Stimulated activated CD4-positive, alpha-beta T cell treated with anti-CD3 and anti-CD28 coated beads, Interleukin-1b, Interleukin-23, amount 100 ng/mL, for 1 hour (primary cell): Measurements from ENCODE around the gene ITGAE.
"Not testable (repeated sequence)": the region's sequence is repeated elsewhere in the genome, so short reads cannot be mapped to it uniquely, and the experiment has no call there.

Experiments
- DNase-seq, 2 donors: peaks; one replicate each; pipeline ENCODE4 v3.0.0-alpha.2; 2020; ENCODE audit warnings: low read depth in 2 of 2

ITGAE gene, protein sequence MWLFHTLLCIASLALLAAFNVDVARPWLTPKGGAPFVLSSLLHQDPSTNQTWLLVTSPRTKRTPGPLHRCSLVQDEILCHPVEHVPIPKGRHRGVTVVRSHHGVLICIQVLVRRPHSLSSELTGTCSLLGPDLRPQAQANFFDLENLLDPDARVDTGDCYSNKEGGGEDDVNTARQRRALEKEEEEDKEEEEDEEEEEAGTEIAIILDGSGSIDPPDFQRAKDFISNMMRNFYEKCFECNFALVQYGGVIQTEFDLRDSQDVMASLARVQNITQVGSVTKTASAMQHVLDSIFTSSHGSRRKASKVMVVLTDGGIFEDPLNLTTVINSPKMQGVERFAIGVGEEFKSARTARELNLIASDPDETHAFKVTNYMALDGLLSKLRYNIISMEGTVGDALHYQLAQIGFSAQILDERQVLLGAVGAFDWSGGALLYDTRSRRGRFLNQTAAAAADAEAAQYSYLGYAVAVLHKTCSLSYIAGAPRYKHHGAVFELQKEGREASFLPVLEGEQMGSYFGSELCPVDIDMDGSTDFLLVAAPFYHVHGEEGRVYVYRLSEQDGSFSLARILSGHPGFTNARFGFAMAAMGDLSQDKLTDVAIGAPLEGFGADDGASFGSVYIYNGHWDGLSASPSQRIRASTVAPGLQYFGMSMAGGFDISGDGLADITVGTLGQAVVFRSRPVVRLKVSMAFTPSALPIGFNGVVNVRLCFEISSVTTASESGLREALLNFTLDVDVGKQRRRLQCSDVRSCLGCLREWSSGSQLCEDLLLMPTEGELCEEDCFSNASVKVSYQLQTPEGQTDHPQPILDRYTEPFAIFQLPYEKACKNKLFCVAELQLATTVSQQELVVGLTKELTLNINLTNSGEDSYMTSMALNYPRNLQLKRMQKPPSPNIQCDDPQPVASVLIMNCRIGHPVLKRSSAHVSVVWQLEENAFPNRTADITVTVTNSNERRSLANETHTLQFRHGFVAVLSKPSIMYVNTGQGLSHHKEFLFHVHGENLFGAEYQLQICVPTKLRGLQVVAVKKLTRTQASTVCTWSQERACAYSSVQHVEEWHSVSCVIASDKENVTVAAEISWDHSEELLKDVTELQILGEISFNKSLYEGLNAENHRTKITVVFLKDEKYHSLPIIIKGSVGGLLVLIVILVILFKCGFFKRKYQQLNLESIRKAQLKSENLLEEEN

DNA sequence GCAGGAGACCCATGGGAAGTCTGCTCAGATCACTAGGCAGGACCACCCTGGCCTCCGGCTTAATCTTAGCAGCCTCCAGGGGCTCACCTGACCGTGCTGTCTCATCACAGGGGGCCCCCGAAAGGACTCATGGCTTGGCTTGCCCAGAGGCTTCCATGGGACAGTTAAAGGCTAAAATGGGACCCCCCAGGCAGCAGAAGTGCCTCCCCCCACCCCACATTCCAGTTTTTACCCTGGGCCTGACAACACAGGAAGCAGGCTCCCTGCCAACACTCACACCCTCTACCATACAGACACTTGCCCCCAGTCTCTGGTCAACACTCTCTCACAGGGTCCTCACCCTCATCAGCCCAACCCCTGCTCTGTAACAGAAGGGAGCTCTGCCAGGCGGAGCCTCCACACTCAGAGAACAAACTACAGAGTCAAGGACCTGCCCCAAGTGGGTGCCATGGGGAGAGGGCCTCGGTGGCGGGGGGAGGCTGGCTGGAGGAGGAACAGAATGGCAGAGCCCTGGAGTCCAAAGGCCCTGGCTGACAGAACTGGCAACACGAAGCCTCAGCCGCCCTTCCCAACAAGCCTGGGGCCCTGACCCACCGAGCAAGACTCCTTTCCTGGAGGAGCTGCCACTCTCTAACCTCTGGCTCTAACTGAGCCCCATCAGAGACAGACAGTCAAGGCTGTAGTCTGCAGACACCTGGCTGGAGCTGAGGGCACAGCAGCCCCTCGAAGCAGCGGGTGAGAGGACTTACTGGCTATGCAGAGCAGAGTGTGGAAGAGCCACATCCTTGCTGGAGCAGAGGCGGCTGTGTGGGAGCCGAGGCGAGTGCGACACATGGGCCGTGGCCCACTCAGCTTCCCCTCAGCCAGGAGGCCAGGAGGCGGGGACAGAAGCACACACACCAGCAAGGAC, at the start of gene ITGAE:
TSS of gene ITGAE (minus strand) at position 827 of the 910 bp plus-strand sequence. CDS start at position 783, 44 bp downstream.
- DNase-seq: no peak

DNA sequence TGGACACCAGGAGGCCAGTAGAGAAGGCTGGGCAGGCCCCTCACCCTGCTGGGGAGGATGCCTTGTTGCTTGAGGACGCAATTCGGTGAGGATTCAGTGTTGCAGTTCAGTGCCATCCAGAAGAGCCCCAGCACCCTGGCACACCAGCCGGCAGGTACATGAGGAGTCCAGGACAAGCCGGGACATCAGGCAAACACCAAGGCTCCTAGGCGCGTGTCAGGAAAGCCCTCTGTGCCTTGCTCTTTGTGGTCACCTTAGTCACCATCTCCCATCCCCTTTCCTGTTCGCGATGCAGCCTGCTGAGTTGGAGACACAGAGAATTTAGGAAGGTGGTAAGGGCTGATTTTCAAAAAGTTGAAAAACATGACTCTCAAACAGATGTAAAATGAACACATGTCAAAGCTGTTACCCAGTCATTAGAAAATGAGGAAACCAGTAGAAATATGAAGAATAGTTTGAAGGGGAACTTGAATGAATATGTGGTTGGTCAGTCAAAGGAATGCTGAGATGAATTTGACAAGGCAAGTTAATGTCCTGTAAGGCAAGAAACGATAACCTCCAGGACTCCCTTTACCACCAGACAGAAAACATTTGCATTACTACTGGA, 47.3 kb upstream of the ITGAE start:
- DNase-seq: no peak

DNA sequence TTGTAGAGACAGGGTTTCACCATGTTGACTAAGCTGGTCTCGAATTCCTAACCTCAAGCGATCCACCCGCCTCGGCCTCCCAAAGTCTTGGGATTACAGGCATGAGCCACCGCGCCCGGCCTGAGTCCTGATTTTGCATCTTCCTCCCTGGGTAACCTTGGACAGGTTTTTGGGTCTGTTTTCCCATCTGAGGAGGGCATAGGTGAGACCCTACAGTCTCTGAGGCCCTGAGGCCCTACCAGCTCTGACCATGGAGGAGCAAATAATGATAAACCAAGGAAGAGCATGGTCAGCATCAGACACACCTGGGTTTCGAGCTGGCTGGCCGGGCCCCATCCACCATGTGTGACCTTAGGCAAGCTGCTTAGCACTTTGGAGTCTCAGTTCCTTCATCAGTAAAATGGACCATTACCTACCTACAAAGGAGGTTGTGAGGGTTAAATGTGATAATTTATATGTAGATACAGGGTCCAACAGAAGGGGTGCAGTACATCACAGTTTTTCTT, 46.2 kb upstream of the ITGAE start:
- no peak for DNase-seq

DNA sequence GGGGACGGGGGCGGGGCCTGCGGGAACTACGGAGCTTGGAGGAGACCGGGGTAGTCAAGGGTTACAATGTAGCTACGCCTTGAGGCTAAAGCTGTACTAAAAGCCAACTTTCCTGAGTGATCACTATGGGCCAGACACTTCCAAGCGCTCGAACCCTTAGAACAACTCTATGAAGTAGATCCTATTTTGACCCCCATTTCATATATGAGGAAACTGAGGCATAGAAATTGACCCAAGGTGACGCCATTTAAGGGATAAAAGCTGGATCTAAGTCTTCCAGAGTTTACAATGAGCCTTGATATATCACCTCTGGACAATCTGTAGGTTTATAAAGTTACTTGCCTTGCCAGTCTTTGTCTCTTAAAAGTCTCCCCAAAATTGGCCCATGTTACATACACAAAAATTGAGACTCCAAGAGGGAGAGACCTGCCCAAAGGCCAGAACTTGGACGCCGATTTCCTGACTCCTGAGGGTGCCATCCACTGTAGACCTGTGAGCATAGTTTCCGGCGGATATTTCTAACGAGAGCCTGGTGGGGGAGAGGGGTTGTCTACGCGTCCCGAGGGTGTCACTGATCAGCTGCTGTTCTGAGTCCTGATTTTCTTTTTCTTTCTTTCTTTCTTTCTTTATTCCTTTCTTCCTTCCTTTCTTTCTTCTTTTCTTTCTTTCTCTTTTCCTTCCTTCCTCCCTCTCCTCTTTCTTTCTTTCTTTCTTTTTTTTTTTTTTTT, 45.6 kb upstream of the ITGAE start:
- DNase-seq: no peak

DNA sequence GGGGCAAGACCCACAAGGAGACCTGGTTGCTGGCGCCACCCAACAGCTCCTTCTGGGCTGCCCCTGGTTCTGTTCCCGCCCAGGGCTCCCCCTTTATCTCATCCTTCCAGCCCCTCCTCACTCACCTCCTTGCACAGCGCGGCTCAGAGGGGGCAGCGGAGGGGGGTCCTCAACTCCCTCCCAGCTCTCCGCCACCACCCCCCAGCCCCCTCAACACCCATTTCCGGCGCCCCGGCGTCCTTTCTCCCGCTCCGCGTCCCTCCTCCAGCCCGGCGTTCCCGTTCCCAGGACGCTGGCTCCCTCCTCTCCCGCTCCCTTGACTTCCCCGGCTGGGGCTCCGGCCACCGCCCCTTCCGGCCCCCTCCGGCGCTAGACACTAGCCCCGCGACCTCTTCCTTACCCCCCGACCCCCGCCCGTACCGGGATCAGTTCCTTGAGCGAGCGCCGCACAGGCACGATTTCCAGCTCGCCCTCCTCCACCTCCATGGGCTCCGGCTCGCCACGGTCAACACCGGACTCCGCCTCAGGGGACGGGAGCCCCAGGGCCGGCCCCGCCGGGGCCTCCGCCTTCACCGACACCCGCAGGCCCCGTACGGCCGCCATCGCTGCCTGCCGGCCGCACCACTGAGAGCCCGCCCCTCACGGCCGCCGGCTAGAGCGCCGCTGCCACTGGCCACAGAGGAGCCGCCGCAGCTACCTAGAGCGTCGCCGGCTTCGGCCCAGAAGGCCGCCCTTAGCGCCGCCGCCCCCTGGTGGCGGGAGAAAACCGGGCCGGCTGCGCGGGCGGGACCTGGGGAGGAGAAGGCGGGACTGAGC, 44.8 kb upstream of the ITGAE start, which contains the start of gene NCBP3:
TSS of gene NCBP3 (minus strand) at position 626 of the 816 bp plus-strand sequence. CDS start at position 603, 23 bp downstream.
- peak; percentile 80 to 86 for DNase-seq

DNA sequence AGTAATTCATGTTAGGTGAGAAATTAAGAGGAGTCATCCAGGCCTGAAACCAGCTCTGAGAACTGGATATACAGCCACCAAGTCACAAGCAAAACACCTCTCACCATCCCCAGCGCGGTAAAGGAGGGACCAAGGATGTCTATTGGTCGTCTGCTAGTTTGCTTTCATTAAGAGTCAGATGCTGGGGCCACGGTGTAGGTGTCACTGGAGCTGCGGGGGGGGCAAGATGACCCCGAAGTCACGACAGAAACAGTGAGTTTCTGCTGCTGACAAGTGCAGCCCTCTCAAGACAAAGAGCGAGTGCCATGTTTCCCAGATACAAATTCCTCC, 44.3 kb upstream of the ITGAE start:
- no peak for DNase-seq

DNA sequence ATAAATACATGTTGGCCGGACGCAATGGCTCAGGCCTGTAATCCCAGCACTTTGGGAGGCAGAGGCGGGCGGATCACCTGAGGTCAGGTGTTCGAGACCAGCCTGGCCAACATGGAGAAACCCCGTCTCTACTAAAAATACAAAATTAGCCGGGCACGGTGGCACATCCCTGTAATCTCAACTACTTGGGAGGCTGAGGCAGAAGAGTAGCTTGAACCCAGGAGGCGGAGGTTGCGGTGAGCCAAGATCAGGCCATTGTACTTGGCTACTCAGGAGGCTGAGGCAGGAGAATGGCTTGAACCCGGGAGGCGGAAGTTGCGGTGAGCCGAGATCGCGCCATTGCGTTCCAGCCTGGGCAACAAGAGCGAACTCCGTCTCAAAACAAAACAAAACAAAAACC, 43.6 kb upstream of the ITGAE start:
- DNase-seq: not testable (repeated sequence)

DNA sequence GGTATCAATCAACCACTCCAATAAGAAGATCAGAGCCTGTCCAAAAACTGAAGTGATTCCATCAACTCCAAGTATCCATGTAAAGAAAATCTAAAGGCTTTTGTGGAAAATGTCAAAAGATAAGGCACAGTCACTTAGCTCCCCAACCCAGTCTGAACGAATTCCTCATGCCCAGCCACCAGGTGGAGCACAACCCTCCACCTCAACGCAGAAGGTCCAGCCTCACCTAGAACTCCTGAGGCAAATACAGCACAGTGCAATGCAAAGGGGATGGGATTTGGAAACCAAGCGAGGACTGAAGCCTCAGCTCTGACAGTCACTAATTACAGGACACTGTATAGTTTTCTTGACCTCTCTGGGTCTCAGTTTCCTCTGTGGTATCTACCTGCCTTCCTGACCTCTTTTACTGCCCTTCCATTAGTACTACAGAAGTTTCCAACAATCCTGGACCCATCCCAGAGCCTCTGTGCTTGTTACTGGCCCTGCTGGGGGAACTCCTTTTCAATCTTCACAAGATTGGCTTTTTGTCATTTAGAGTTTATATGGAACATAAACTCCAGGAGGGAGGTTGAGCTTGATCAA, 43.0 kb upstream of the ITGAE start:
- peak; percentile 14 to 18 for DNase-seq

DNA sequence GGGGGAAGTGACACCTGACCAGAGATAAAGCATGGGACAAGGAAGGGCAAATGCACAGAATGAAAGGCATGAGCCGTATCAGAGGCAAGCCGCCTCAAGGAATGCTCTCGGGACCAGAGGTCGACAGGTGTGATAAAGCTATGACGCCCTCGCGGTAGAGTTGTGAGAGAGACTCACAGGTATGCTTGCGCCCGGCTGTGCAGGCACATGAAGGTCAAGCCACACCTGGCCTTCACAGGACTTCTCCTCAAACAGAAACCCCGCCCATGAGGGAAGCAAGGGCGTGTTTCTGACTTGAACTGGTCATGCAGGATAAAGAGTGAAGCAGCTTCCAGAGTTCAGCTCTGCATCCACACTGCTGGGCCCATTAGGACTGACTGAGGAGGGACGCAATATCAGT, 37.2 kb upstream of the ITGAE start:
- DNase-seq: no peak

DNA sequence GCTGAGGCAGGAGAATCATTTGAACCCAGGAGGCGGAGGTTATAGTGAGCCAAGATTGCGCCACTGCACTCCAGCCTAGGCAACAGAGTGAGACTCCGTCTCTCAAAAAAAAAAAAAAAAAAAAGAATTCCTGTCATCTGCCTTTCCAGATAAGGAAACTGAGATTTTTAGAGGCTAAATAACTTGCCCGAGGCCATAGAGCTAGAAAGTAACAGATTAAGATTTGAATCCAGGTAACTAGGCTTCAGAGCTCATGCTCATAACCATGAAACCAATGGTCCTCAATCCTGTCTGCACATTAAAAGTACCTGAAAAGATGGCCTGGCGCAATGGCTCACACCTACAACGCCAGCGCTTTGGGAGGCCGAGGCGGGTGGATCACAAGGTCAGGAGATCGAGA, 35.6 kb upstream of the ITGAE start:
- DNase-seq: no peak

DNA sequence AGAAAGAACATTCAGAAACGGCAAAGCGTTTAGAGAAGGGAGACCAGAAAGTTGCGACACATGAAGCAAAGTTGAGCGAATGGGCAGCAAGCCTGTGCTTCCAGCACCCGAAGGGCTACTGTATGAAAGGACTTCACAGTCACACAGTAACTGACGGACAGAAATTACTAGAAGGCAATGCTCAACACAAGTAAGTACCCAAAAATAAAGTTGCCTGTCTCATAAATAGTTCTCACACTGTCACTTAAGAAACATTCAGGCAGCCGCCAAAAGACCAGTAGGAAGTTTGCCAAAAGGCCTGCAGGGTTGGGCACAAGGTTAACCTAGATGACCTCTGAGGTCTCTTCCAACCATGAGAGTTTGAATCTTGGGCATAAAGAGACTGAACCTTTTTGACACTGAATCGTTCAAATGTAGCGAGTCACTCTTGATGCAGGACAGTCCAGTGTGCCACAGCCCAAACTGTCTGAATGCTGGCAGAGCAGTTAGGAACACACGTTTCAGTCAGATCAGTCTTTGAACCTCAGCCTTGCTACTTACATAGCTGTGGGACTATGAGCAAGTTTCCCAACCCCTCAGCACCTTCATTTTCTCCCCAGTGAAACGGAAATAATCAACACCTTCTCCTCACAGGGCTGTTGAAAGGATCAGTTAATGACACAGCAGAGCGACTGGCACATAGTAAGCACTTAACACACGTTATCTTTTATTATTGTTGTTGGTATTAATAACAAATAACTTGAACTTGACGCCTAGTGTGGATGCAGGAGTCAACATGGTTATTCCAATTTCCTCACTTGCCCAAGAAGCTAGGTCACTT, 34.6 kb upstream of the ITGAE start:
- DNase-seq: no peak

DNA sequence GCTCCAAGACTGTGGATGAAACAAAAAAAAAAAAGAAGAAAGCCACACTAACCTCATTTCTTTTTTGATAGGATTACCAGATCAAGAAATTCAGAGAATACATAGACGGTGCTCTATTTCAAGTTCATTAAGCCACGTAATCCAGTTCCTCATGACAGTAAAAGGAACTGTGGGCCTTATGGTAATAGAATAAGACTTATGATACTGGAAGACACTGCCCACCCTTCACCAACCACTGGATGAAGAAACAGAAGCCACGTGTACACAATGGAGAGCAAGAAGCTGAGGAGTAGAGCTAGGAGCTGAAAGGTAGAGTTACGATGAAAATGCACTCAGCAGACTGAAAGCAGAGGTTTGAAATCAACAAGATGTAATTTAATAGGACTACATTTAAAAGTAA, 33.8 kb upstream of the ITGAE start:
- no peak for DNase-seq

DNA sequence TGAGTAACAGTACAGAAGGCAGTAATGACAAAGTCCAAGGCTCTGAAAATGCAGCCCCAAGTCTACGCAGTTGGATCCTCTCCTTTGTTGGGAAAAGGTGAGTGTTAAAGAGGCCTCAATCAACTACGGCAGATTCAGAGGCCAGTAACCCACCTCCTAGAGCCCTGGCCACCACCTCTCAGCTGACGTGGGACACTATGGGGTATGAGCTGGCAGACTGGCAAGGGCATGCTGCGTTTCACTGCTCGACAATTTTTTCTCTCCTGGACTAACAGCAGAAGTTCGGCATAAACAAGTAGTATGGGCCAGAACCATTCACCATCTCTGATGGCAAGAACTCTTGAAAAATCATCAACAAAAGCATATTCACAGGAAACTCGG, 27.9 kb upstream of the ITGAE start:
- no peak for DNase-seq

DNA sequence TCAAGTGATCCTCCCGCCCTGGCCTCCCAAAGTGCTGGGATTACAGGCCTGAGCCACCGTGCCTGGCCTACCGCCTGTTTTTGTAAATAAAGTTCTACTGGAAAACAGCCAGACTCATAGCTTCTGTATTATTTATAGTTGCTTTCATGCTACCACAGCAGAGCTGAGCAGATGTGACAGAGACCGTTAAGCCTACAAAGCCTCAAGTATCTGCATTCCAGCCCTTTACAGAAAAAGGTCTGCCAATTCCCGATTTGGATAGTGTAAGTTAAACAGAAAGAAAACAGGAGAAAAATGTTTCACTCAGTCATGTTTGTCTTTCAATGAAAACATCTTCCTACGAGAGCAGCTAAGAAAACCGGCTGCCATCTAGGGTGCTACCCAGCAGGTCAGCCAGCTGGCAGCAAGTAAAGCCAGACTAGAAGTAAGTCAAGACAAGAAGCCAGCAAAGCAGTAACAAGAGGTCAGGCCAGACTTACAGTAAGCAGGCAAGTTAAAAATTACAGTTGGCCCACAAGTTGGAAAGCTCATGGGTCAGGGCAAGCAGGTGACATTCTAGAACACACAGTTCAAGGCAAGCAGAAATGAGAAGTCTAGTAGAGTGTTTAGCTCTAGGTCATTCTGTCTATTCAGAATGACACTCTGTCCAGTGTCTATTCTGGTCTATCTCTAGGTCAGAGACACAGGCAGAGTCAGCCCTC, 27.3 kb upstream of the ITGAE start:
- DNase-seq: no peak

DNA sequence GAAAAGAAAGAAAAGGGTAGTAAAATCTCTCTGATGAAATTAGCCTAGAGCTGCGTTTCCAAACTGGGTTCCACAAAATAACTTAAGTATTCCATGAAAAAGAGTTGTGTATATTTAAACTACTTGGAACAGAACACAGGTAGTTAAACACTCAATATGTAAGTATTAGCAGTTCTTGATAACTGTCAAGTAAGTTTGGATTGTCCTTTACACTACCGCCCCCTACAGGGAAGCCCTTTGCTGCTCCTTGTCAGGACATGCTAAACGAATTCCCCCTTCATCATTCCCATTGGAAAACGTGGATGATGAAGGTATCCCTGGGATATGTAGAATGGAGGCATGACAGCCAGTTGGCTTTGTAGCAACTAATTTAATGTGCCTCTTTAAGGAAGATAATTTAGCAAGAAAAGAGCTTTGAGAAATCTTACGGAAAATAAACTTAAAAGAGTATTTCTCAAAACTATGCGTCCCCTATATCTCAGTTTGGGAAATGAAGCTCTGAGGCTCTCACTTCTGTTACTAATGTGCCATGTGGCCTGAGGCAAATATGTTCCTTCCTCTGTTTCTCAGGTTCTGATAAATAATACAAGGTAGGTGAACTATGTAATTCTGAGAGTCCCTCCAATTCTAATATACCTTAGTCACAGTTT, 26.3 kb upstream of the ITGAE start:
- DNase-seq: peak; percentile 40 to 47

DNA sequence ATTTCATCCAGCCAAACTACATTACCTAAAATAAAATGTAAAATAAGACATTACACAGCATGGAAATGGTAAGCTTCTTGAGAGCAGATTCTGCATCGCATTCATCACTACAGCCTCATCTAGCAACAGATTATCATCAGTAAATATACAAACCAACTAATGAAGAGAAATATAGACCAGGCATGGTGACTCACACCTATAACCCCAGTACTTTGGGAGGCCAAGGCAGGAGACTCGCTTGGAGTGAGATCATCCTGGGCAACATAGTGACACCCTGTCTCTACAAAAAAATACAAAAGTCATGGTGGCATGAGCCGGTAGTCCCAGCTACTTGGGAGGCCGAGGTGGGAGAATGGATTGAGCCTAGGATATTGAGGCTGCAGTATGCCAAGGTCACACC, 25.2 kb upstream of the ITGAE start:
- DNase-seq: no peak

DNA sequence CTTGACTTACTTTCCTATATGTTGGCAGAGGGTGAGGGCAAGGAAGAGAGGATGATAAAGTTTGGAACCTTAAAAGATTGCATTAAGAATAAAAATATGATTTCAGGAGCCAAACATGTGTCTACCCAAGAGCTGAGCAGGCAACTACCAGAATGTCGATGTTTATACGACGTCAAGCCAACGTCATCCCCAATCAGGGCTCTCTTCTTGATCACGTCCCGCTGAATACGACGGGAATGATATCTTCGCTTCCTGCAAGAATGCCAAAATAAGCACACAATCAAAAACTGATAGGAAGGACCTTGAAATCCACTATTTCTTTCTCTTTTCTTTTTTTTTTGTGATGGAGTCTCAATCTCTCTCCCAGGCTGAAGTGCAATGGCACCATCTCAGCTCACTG, 20.1 kb upstream of the ITGAE start:
- no peak for DNase-seq
